ENCODE results near the gene TSPOAP1. TPM values are rescaled to one million over a fixed set of nuclear protein-coding genes. Genes with fewer than 3 reads are reported as not detected.

The TSPOAP1 gene
- total and polyA plus RNA-seq, 4 donors = 22.6 to 123 (median 69.7) TPM

DNA sequence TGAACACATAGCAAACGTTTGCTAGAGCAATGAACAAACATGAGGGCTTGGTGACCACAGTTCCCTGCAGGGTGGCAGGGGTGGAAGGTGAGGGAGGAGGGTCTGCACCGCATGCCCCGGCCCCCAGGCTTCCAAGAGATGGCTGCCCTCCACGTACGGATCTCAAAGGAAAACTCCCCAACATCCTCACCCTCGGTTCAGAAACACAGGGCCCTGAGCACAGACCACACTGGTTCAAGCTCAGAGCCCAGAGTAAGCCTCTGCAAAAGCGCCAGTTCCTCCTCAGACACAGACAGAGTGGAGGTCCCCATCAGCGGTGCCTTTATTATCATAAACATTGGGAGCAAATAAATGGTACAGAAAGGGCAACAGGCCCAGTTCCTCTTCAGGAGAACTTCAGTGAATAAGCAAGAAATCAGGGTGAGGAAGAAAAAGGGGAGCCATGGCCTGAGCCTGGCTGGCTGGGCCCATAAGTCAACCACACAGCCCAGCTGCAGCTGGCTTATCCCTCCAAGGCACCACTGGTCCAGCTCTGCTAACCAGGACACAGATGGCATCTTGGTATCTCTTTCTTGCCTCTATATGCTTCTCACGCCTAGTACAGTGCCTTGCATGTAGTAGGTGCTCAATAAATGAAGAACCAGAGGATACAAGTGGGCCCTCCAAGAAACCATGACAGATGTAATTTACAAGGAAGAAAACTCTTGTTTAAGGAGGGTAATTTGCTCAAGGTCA is 58.9 kb downstream of the TSPOAP1 start:
- Histone ChIP-seq H3K27me3 (ENCODE audit: control insufficient read depth, insufficient read depth, low read length) (peaks cover 6% of the 10 kb centered on the region), H3K36me3 (ENCODE audit: control insufficient read depth, insufficient read depth, low read length) (no peaks in the 10 kb centered on the region), H3K4me1 (ENCODE audit: control insufficient read depth, insufficient read depth, low read length) (no peaks in the 10 kb centered on the region), H3K9me3 (ENCODE audit: control insufficient read depth, insufficient read depth, low read length) (no peaks in the 10 kb centered on the region), H3K27ac (ENCODE audit: low read depth, low read length) (no peak overlapping the region), H3K4me3 (ENCODE audit: low read depth, low read length) (no peak overlapping the region)
- no peak for DNase-seq (ENCODE audit: low read depth in 4 of 6, low spot score in 6 of 6)
- 73% methylated on average over 5 of the region's 9 CpGs for WGBS (ENCODE audit: insufficient coverage)

DNA sequence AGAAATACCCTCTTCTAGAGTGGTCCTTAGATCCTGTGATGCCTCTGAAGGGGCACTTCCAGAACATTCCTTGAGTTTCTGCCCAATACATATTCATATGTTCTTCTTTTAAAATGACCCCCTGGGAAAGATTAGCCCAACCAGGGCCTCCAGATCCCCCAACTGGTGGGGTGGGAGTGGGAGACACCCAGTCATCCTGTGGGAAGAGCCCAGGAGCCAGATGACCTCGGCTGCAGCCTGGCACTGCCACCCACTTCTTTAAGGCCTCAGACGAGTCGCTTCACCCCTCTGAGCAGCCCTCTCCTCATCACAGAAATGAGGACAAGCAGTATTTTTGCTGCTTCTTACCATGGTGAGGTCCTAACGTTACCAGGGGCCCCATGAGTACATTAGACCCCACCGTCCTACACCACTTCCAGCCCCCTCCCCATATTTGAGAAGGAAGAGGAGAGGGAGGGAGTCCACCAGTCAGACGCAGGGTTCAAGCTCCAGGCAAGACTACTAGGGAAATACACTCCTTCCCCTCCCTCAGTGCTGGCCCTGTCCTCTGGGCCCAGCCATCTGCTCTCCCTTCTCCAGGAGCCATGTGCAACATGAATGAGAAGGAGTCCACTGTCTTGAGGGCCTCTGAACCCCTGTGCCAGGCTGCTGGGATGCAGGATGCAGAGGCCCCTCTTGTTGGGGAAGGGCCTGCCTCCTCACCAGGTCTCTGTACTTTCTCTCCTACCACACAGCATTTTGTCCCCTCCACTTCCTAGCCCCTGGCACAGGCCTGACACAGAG is 59.6 kb downstream of the TSPOAP1 start:
- no peaks in the 10 kb centered on the region for H3K36me3 ChIP-seq (ENCODE audit: control insufficient read depth, insufficient read depth, low read length)
- DNase-seq (ENCODE audit: low read depth in 4 of 6, low spot score in 6 of 6) = no peak
- WGBS (ENCODE audit: insufficient coverage) = 79% methylated on average over 4 of the region's 6 CpGs

GRCh38 chr17:58268326-58268725 is 60.3 kb downstream of the TSPOAP1 start:
- peaks cover 10% of the 10 kb centered on the region for H3K27me3 ChIP-seq (ENCODE audit: control insufficient read depth, insufficient read depth, low read length)
- H3K9me3 ChIP-seq (ENCODE audit: control insufficient read depth, insufficient read depth, low read length) = no peaks in the 10 kb centered on the region
- H3K4me1 ChIP-seq (ENCODE audit: control insufficient read depth, insufficient read depth, low read length) = no peaks in the 10 kb centered on the region
- H3K36me3 ChIP-seq (ENCODE audit: control insufficient read depth, insufficient read depth, low read length) = no peaks in the 10 kb centered on the region
- DNase-seq (ENCODE audit: low read depth in 4 of 6, low spot score in 6 of 6) = no peak
- H3K4me3 ChIP-seq (ENCODE audit: low read depth, low read length) = no peak overlapping the region
- H3K27ac ChIP-seq (ENCODE audit: low read depth, low read length) = no peak overlapping the region
- WGBS (ENCODE audit: insufficient coverage) = 91% methylated on average over 8 of the region's 12 CpGs

More for the DNA sequence above, 59.6 kb downstream of the TSPOAP1 start:
- H3K4me1 ChIP-seq (ENCODE audit: control insufficient read depth, insufficient read depth, low read length) = no peaks in the 10 kb centered on the region
- H3K27ac ChIP-seq (ENCODE audit: low read depth, low read length) = no peak overlapping the region
- peaks cover 8% of the 10 kb centered on the region for H3K27me3 ChIP-seq (ENCODE audit: control insufficient read depth, insufficient read depth, low read length)
- no peaks in the 10 kb centered on the region for H3K9me3 ChIP-seq (ENCODE audit: control insufficient read depth, insufficient read depth, low read length)
- no peak overlapping the region for H3K4me3 ChIP-seq (ENCODE audit: low read depth, low read length)

DNA sequence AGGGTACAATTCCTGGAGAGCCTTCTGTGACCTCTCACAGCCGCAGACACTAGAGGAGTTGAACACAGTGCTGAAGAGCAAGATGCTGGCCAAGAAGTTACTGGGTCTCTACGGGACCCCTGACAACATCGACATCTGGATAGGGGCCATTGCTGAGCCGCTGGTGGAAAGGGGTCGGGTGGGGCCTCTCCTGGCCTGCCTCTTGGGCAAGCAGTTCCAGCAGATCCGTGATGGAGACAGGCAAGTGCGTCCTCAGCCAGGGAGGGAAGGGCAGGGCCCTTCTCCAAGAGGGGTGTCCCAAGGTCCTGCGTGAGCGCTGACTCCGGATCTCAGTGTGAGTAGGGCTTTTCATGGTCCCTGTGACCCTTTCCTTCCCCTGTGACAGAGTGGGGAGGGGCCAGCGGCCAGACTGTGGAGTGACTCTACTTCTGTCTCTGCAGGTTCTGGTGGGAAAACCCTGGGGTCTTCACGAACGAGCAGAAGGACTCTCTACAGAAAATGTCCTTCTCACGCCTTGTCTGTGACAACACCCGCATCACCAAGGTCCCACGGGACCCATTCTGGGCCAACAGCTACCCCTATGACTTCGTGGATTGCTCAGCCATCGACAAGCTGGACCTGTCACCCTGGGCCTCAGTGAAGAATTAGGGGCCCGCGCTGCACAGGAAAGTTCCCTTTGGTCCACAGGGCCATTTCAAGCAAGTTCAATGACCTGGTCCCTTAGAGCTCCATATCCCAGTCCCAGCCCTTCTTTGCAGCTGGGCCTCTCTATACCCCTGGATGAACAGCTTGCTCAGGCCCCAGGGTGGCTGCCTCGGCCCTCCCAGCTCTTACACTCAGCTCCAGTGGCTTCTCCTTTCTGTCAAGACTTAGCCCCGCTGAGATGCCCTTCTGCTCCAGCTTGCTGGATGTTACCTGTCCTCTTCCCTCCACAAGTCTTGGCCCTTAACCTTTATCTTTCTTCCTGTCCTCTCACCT is 61.0 kb downstream of the TSPOAP1 start:
- Histone ChIP-seq H3K9me3 (ENCODE audit: control insufficient read depth, insufficient read depth, low read length) (no peaks in the 10 kb centered on the region), H3K27me3 (ENCODE audit: control insufficient read depth, insufficient read depth, low read length) (peaks cover 10% of the 10 kb centered on the region), H3K36me3 (ENCODE audit: control insufficient read depth, insufficient read depth, low read length) (no peaks in the 10 kb centered on the region), H3K4me3 (ENCODE audit: low read depth, low read length) (no peak overlapping the region), H3K4me1 (ENCODE audit: control insufficient read depth, insufficient read depth, low read length) (no peaks in the 10 kb centered on the region), H3K27ac (ENCODE audit: low read depth, low read length) (no peak overlapping the region)
- WGBS (ENCODE audit: insufficient coverage) = 90% methylated on average over 21 of the region's 22 CpGs
- DNase-seq (ENCODE audit: low read depth in 4 of 6, low spot score in 6 of 6) = no peak

DNA sequence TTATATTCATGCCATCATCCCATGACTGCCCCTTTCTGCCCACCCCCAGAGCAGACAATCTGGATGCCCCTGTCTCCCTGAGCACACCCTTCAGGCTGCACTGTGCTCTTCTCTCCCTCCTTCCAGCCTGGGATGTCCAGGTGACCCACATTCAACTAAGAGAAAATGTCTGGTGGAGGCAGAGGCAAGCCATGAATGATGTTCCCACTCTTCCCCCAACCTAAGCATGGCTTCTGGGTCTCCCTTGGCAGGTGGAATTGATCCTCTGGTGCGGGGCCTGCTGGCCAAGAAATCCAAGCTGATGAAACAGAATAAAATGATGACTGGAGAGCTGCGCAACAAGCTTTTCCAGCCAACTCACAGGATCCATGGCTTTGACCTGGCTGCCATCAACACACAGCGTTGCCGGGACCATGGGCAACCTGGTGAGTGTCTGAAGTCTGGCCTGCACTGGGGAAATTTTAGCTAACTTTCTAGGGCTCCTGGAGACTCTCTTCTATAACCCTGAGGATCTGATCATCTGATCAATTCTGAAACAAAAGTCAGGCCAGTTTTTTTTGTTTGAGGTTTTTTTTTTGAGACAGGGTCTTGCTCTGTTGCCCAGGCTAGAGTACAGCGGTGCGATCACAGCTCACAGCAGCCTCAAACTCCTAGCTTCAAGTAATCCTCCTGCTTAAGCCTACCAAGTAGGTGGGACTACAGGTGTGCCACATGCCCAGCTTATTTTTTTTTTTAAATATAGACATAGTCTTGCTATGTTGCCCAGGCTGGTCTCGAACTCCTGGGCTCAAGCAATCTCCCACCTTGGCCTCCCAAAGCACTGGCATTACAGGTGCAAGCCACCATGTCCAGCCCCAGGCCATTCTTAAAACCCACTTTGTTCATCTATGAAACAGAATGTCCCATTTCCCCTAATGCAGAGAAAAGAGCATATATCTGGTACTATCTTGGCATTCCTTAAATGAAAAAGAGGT is 62.4 kb downstream of the TSPOAP1 start:
- H3K27me3 ChIP-seq (ENCODE audit: control insufficient read depth, insufficient read depth, low read length) = peaks cover 14% of the 10 kb centered on the region
- 100% methylated on average over 3 of the region's 7 CpGs for WGBS (ENCODE audit: insufficient coverage)

DNA sequence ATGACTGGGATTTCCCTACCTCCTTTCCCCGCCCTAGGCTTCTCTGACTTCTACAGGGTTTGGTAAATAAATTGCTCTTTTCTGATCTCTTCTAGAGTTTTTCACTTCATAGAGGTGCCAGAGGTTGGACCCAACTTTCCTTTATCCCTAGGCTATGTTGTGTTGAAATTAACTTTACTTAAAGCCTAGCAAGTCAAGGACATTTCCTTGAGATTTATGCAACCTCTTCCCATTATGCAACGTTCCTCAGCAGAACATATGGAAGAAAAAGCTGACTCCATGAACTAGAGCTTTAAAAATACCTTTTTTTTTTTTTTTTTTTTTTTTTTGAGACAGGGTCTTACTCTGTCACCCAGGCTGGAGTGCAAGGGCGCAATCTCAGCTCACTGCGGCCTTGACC is 63.3 kb downstream of the TSPOAP1 start:
- Histone ChIP-seq H3K9me3 (ENCODE audit: control insufficient read depth, insufficient read depth, low read length) (no peaks in the 10 kb centered on the region), H3K27me3 (ENCODE audit: control insufficient read depth, insufficient read depth, low read length) (peaks cover 14% of the 10 kb centered on the region), H3K36me3 (ENCODE audit: control insufficient read depth, insufficient read depth, low read length) (no peaks in the 10 kb centered on the region), H3K27ac (ENCODE audit: low read depth, low read length) (no peak overlapping the region), H3K4me1 (ENCODE audit: control insufficient read depth, insufficient read depth, low read length) (no peaks in the 10 kb centered on the region), H3K4me3 (ENCODE audit: low read depth, low read length) (no peak overlapping the region)
- 96% methylated on average over 2 of the region's 4 CpGs for WGBS (ENCODE audit: insufficient coverage)
- DNase-seq (ENCODE audit: low read depth in 4 of 6, low spot score in 6 of 6) = no peak

More for the DNA sequence above, 62.4 kb downstream of the TSPOAP1 start:
- no peak for DNase-seq (ENCODE audit: low read depth in 4 of 6, low spot score in 6 of 6)
- no peaks in the 10 kb centered on the region for H3K9me3 ChIP-seq (ENCODE audit: control insufficient read depth, insufficient read depth, low read length)
- H3K4me3 ChIP-seq (ENCODE audit: low read depth, low read length) = no peak overlapping the region
- no peaks in the 10 kb centered on the region for H3K4me1 ChIP-seq (ENCODE audit: control insufficient read depth, insufficient read depth, low read length)
- H3K27ac ChIP-seq (ENCODE audit: low read depth, low read length) = no peak overlapping the region
- no peaks in the 10 kb centered on the region for H3K36me3 ChIP-seq (ENCODE audit: control insufficient read depth, insufficient read depth, low read length)

DNA sequence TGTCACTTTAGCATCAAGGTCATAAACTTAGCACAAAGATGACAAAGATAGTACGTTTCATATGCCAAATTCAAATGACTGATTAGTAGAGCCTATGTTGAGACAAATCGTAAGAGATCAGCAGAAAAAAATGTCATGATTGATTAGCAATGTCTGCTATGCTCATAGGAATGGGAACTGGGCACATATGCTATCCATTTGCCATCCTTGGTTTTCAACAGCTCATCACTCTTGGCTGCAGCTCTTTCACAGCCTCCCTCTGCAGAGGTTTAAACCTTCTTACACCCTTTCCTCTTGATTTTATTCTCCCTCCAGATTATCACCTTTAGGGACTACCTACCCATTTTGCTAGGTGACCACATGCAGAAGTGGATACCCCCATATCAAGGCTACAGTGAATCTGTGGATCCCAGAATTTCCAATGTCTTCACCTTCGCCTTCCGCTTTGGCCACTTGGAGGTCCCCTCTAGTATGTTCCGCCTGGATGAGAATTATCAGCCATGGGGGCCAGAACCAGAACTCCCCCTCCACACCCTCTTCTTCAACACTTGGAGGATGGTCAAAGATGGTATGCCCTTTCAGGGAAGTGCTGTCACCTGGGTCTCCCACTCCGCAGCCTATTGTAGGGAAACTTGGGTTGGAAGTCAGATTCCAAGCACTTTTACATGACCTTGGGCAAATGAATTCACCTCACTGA is 64.0 kb downstream of the TSPOAP1 start:
- Histone ChIP-seq H3K4me1 (ENCODE audit: control insufficient read depth, insufficient read depth, low read length) (no peaks in the 10 kb centered on the region), H3K27me3 (ENCODE audit: control insufficient read depth, insufficient read depth, low read length) (peaks cover 17% of the 10 kb centered on the region), H3K4me3 (ENCODE audit: low read depth, low read length) (no peak overlapping the region), H3K9me3 (ENCODE audit: control insufficient read depth, insufficient read depth, low read length) (no peaks in the 10 kb centered on the region), H3K36me3 (ENCODE audit: control insufficient read depth, insufficient read depth, low read length) (no peaks in the 10 kb centered on the region), H3K27ac (ENCODE audit: low read depth, low read length) (no peak overlapping the region)
- DNase-seq (ENCODE audit: low read depth in 4 of 6, low spot score in 6 of 6) = no peak
- WGBS (ENCODE audit: insufficient coverage) = no CpG with 5 or more reads among the region's 6 CpGs

DNA sequence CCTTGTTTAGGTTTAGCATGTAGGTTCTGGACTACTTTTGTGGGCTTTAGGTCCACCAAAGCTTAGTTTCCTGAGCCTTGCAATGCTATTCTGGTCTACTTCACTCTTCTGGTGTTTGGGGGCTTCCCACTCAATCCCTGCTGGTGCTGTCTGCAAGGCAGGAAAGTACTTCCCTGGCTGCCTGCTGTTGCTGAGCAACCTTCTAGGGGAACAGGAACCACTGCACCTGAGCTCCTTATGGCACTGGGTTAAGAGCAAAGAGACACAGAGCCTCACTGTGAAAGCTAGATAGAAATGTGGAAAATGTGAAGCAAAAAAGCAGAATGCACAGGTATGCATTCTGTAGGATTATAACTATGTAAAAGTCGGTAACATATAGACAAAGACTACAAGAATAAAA is 64.8 kb downstream of the TSPOAP1 start:
- no peak for DNase-seq (ENCODE audit: low read depth in 4 of 6, low spot score in 6 of 6)
- Histone ChIP-seq H3K9me3 (ENCODE audit: control insufficient read depth, insufficient read depth, low read length) (no peaks in the 10 kb centered on the region), H3K4me1 (ENCODE audit: control insufficient read depth, insufficient read depth, low read length) (no peaks in the 10 kb centered on the region), H3K27me3 (ENCODE audit: control insufficient read depth, insufficient read depth, low read length) (peaks cover 17% of the 10 kb centered on the region), H3K27ac (ENCODE audit: low read depth, low read length) (no peak overlapping the region), H3K4me3 (ENCODE audit: low read depth, low read length) (no peak overlapping the region), H3K36me3 (ENCODE audit: control insufficient read depth, insufficient read depth, low read length) (no peaks in the 10 kb centered on the region)
- WGBS (ENCODE audit: insufficient coverage) = no CpG with 5 or more reads among the region's 1 CpG

Data from spinal cord (tissue), 10 donors.